DOHH2 (cell line): ENCODE measurements around the gene ANKRD13A.
A peak's percentile ranks its signal among the peaks of the same experiment; 100 is the strongest.

ENCODE experiments used
- H3F3A ChIP-seq: fragments of 200-600 bp; sonication (generic), shearing (Covaris generic); 2 replicates; pipeline ENCODE4 v1.6.0; 2016; ENCODE audit warnings: antibody characterized with exemption, mild to moderate bottlenecking; ENCODE audit not compliant: control insufficient read depth, insufficient read depth
- H3K27ac ChIP-seq: fragments of 200-600 bp; sonication (generic); 2 replicates; pipeline ENCODE4 v1.5.1; 2014; ENCODE audit warnings: low read depth, mild to moderate bottlenecking, low read length, moderate library complexity
- H3K27me3 ChIP-seq: fragments of 200-600 bp; sonication (generic); 2 replicates; pipeline ENCODE4 v1.6.1; 2014; ENCODE audit warnings: mild to moderate bottlenecking, low read length, mixed read lengths; ENCODE audit not compliant: control insufficient read depth
- H3K36me3 ChIP-seq: fragments of 200-600 bp; sonication (generic); 2 replicates; pipeline ENCODE4 v1.6.1; 2014; ENCODE audit warnings: mild to moderate bottlenecking, low read length, moderate library complexity, mixed read lengths; ENCODE audit not compliant: control insufficient read depth
- H3K4me1 ChIP-seq: fragments of 200-600 bp; sonication (generic); 2 replicates; pipeline ENCODE4 v1.6.1; 2014; ENCODE audit warnings: mild to moderate bottlenecking, low read length, mixed read lengths; ENCODE audit not compliant: control insufficient read depth
- H3K4me2 ChIP-seq: fragments of 200-600 bp; sonication (generic); 2 replicates; pipeline ENCODE4 v1.6.0; 2014; ENCODE audit warnings: mild to moderate bottlenecking, low read length, moderate library complexity
- H3K4me3 ChIP-seq: fragments of 200-600 bp; sonication (generic); 2 replicates; pipeline ENCODE4 v1.5.1; 2014; ENCODE audit warnings: mild to moderate bottlenecking, low read length, mixed read lengths
- H3K79me2 ChIP-seq: fragments of 200-600 bp; sonication (generic); 2 replicates; pipeline ENCODE4 v1.6.1; 2014; ENCODE audit warnings: mild to moderate bottlenecking, low read length, mixed read lengths; ENCODE audit not compliant: control insufficient read depth
- H3K9me2 ChIP-seq: fragments of 200-600 bp; sonication (generic); replicated peaks from 2 replicates; pipeline ENCODE4 v1.6.1; 2014; ENCODE audit warnings: mild to moderate bottlenecking, low read length, mixed read lengths; ENCODE audit not compliant: control insufficient read depth
- H3K9me3 ChIP-seq: fragments of 200-600 bp; sonication (generic); 2 replicates; pipeline ENCODE4 v1.6.1; 2014; ENCODE audit warnings: antibody characterized with exemption, low read length, mixed read lengths; ENCODE audit not compliant: control insufficient read depth, insufficient read depth
- H4K20me1 ChIP-seq: fragments of 200-600 bp; sonication (generic); 2 replicates; pipeline ENCODE4 v1.6.0; 2014; ENCODE audit warnings: low read depth, mild to moderate bottlenecking, antibody characterized with exemption, low read length, moderate library complexity; ENCODE audit not compliant: control insufficient read depth, insufficient read depth
- CTCF ChIP-seq: fragments of 200-600 bp; sonication (generic); IDR thresholded peaks from one replicate; pipeline ENCODE4 v1.5.1; 2014; ENCODE audit warnings: antibody characterized with exemption, mild to moderate bottlenecking, low read depth, low read length; ENCODE audit not compliant: poor library complexity, severe bottlenecking
- EZH2phosphoT487 ChIP-seq: fragments of 200-600 bp; sonication (generic); IDR thresholded peaks from 2 replicates; pipeline ENCODE4 v1.6.1; 2017; ENCODE audit warnings: borderline replicate concordance, mild to moderate bottlenecking, antibody characterized with exemption, low read length, moderate library complexity, mixed read lengths

Gene ANKRD13A

GRCh38 chr12:109996483-109996853 is 2.8 kb upstream of the ANKRD13A start:
- H4K20me1 ChIP-seq = peaks cover 12% of the 10 kb centered on the region
- peak overlapping the region; percentile 85 for H3K4me2 ChIP-seq
- no peaks in the 10 kb centered on the region for H3K9me2 ChIP-seq
- peak overlapping the region; percentile 99 for H3K4me3 ChIP-seq
- TF ChIP-seq CTCF = no peak
- no peak for TF ChIP-seq EZH2phosphoT487
- peaks cover 84% of the 10 kb centered on the region for H3K79me2 ChIP-seq
- H3F3A ChIP-seq = peaks cover 35% of the 10 kb centered on the region
- H3K4me1 ChIP-seq = peaks cover 61% of the 10 kb centered on the region
- H3K36me3 ChIP-seq = peaks cover 56% of the 10 kb centered on the region
- no peaks in the 10 kb centered on the region for H3K27me3 ChIP-seq
- peak overlapping the region; percentile 96 for H3K27ac ChIP-seq
- H3K9me3 ChIP-seq = no peaks in the 10 kb centered on the region

GRCh38 chr12:109997393-109997792 is 1.8 kb upstream of the ANKRD13A start:
- peaks cover 35% of the 10 kb centered on the region for H3F3A ChIP-seq
- peak overlapping the region; percentile 81 for H3K4me3 ChIP-seq
- peak overlapping the region; percentile 94 for H3K27ac ChIP-seq
- no peaks in the 10 kb centered on the region for H3K27me3 ChIP-seq
- peaks cover 84% of the 10 kb centered on the region for H3K79me2 ChIP-seq
- peaks cover 9% of the 10 kb centered on the region for H4K20me1 ChIP-seq
- no peaks in the 10 kb centered on the region for H3K9me3 ChIP-seq
- H3K4me2 ChIP-seq = peak overlapping the region; percentile 96
- TF ChIP-seq CTCF (no peak), EZH2phosphoT487 (no peak)
- H3K9me2 ChIP-seq = no peaks in the 10 kb centered on the region
- H3K4me1 ChIP-seq = peaks cover 68% of the 10 kb centered on the region
- peaks cover 58% of the 10 kb centered on the region for H3K36me3 ChIP-seq

- H3K9me2 ChIP-seq = no peaks in the 10 kb centered on the region
- peaks cover 84% of the 10 kb centered on the region for H3K79me2 ChIP-seq
- H3K4me2 ChIP-seq = peak overlapping the region; percentile 96
- H3K27ac ChIP-seq = peak overlapping the region; percentile 94
- peaks cover 58% of the 10 kb centered on the region for H3K36me3 ChIP-seq
- H4K20me1 ChIP-seq = peaks cover 5% of the 10 kb centered on the region
- H3K4me1 ChIP-seq = peaks cover 68% of the 10 kb centered on the region
- TF ChIP-seq EZH2phosphoT487 (no peak), CTCF (no peak)
- peak overlapping the region; percentile 81 for H3K4me3 ChIP-seq
- H3K27me3 ChIP-seq = no peaks in the 10 kb centered on the region
- peaks cover 42% of the 10 kb centered on the region for H3F3A ChIP-seq
- no peaks in the 10 kb centered on the region for H3K9me3 ChIP-seq
Measured at GRCh38 chr12:109998241-109998903, 858 bp upstream of the ANKRD13A start.
